HepG2 (cell line): ENCODE results near the gene IL17C.

Source experiments
- KAT8 ChIP-seq: IDR thresholded peaks from 2 replicates; pipeline ENCODE4 v1.6.1; 2016; ENCODE audit warnings: missing genetic modification reagents, missing compliant biosample characterization
- NFIC ChIP-seq: IDR thresholded peaks from 2 replicates; pipeline ENCODE4 v1.6.1; 2012; ENCODE audit warnings: mild to moderate bottlenecking, low read length, inconsistent platforms

DNA sequence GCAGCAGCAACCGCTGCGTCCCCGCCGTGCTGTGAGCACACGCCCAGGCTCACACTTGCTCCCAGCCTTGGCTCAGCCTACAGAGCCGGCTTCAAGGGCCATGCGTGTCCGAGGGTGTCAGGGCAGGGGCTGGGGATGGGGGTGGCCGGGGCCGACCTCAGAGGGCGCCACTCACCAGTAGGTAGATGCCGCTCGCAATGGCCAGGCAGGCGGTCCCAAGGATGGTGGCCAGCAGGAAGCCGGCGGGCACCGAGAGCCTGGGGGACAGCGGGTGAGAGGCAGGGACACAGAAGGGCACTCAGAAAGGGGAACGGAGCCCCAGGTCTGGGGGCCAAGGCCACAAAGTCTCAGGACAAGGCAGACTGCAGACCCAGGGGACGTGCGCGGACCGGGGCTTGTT lies 7.6 kb downstream of the IL17C start:
- TF ChIP-seq KAT8 (CRISPR knock-in tag) (no peak), NFIC (no peak)
